ENCODE measurements around the gene PIWIL1.

DNA sequence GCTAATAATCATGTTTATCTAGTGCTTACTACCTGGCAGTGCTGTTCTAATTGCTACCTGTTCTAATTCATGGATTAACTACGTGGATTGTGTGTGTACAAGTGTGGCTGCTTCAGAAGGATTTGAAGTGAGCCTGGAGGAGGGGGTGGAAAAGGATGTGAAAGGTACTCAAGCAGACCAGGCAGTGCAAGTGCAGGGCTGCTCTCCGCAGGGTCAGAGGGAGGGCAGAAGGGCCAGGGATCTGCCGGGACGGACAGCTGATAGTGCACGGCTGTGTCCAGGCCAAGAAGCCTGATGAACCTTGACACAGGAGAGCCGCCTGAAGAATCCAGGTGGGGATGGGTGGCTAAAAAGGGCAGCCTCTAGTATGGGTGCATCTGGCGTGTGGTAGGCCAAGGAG is 28.5 kb downstream of the PIWIL1 start:
- TF ChIP-seq POLR2AphosphoS5 (IDR thresholded peaks at IDR 0.05; ENCODE audit: low read depth, low read length) (no peak), TAF1 (IDR thresholded peaks at IDR 0.05; ENCODE audit: borderline replicate concordance, low read depth, low read length) (no peak)
